HG03095 (cell line): ENCODE measurements around the gene MED22.
A peak's percentile ranks its signal among the peaks of the same experiment; 100 is the strongest.
"Not testable (repeated sequence)": the region's sequence is repeated elsewhere in the genome, so short reads cannot be mapped to it uniquely, and the experiment has no call there.

ENCODE experiments used
- ATAC-seq: cut with Tn5 transposase; IDR thresholded peaks from one replicate; pipeline ENCODE4 v1.9.1; 2021; ENCODE audit warnings: moderate library complexity; ENCODE audit not compliant: unreplicated experiment

The MED22 gene

GRCh38 chr9:133347985-133348717 lies at the start of gene MED22, which contains the start of gene RPL7A:
Gene MED22, minus strand, starts transcription at chr9:133348131. Its CDS starts 1,469 bp downstream, at chr9:133346662.
Gene RPL7A, plus strand, starts transcription at chr9:133348218. Its CDS starts 26 bp downstream, at chr9:133348244.
- ATAC-seq: peak; percentile 70

- no peak for ATAC-seq
Measured at GRCh38 chr9:133397370-133397769, 49.4 kb upstream of the MED22 start.

- ATAC-seq: no peak
Measured at GRCh38 chr9:133396952-133397351, 49.0 kb upstream of the MED22 start.

- ATAC-seq: no peak
Measured at GRCh38 chr9:133394687-133395271, 46.8 kb upstream of the MED22 start.

GRCh38 chr9:133393399-133393798 lies 45.5 kb upstream of the MED22 start:
- ATAC-seq: no peak

- ATAC-seq: not testable (repeated sequence)
Measured at GRCh38 chr9:133392308-133392707, 44.4 kb upstream of the MED22 start.

- ATAC-seq: not testable (repeated sequence)
Measured at GRCh38 chr9:133391449-133391848, 43.5 kb upstream of the MED22 start.

- no peak for ATAC-seq
Measured at GRCh38 chr9:133390713-133391112, 42.8 kb upstream of the MED22 start.

- ATAC-seq: no peak
Measured at GRCh38 chr9:133389562-133389961, 41.6 kb upstream of the MED22 start.

GRCh38 chr9:133389025-133389557 lies 41.2 kb upstream of the MED22 start:
- no peak for ATAC-seq

GRCh38 chr9:133387680-133388079 lies 39.7 kb upstream of the MED22 start:
- ATAC-seq: no peak

GRCh38 chr9:133386338-133386737 lies 38.4 kb upstream of the MED22 start:
- no peak for ATAC-seq

GRCh38 chr9:133385452-133385851 lies 37.5 kb upstream of the MED22 start:
- no peak for ATAC-seq

- ATAC-seq: no peak
Measured at GRCh38 chr9:133384736-133385321, 36.9 kb upstream of the MED22 start.

GRCh38 chr9:133383438-133383837 lies 35.5 kb upstream of the MED22 start:
- ATAC-seq: no peak

- no peak for ATAC-seq
Measured at GRCh38 chr9:133382507-133383141, 34.7 kb upstream of the MED22 start.

- no peak for ATAC-seq
Measured at GRCh38 chr9:133380734-133381133, 32.8 kb upstream of the MED22 start.

- ATAC-seq: no peak
Measured at GRCh38 chr9:133379153-133380086, 31.5 kb upstream of the MED22 start.

- ATAC-seq: no peak
Measured at GRCh38 chr9:133378408-133378962, 30.6 kb upstream of the MED22 start.

GRCh38 chr9:133377721-133378216 lies 29.8 kb upstream of the MED22 start:
- no peak for ATAC-seq
